HEK293T (cell line): Measurements from ENCODE around the gene PPL.
"Not testable (repeated sequence)": the region's sequence is repeated elsewhere in the genome, so short reads cannot be mapped to it uniquely, and the experiment has no call there.

Experiments used
- CTCF ChIA-PET: fragments of 350-600 bp; formaldehyde crosslinking; extraction: SDS; loops from one replicate; lab custom pipeline; 2021; ENCODE audit warnings: antibody characterized with exemption, inconsistent platforms; lab: Yijun Ruan, JAX
- POLR2A ChIA-PET: fragments of 350-600 bp; formaldehyde crosslinking; extraction: SDS; loops from one replicate; lab custom pipeline; 2020; ENCODE audit warnings: antibody characterized with exemption, inconsistent platforms; lab: Yijun Ruan, JAX
- DNase-seq: peaks from one replicate; pipeline ENCODE4 v3.0.0; 2012; ENCODE audit warnings: mixed read lengths; ENCODE audit errors: extremely low spot score
- ARNT ChIP-seq: fragments of 450-650 bp; IDR thresholded peaks from 2 replicates; pipeline ENCODE4 v1.6.1; 2017; ENCODE audit warnings: mild to moderate bottlenecking
- BHLHE40 ChIP-seq: fragments of 450-650 bp; IDR thresholded peaks from 2 replicates; pipeline ENCODE4 v1.6.1; 2016; ENCODE audit warnings: mild to moderate bottlenecking, moderate library complexity, borderline replicate concordance
- CTBP1 ChIP-seq: fragments of 450-650 bp; IDR thresholded peaks from 2 replicates; pipeline ENCODE4 v1.6.1; 2016; ENCODE audit warnings: borderline replicate concordance
- ELF4 ChIP-seq: fragments of 450-650 bp; IDR thresholded peaks from 2 replicates; pipeline ENCODE4 v1.6.1; 2017; ENCODE audit warnings: antibody characterized with exemption
- FOXA1 ChIP-seq: fragments of 450-650 bp; IDR thresholded peaks from 2 replicates; pipeline ENCODE4 v1.6.1; 2016; ENCODE audit warnings: mild to moderate bottlenecking
- FOXK2 ChIP-seq: fragments of 450-650 bp; IDR thresholded peaks from 2 replicates; pipeline ENCODE4 v1.6.1; 2016; ENCODE audit warnings: mild to moderate bottlenecking
- FOXM1 ChIP-seq: fragments of 450-650 bp; IDR thresholded peaks from 2 replicates; pipeline ENCODE4 v1.6.1; 2017; ENCODE audit warnings: mild to moderate bottlenecking, borderline replicate concordance
- HDGF ChIP-seq: fragments of 450-650 bp; IDR thresholded peaks from 2 replicates; pipeline ENCODE4 v1.6.1; 2017; ENCODE audit warnings: antibody characterized with exemption, borderline replicate concordance
- L3MBTL2 ChIP-seq: fragments of 450-650 bp; conservative IDR thresholded peaks from 2 replicates; pipeline ENCODE4 v1.6.1; 2016; ENCODE audit warnings: mild to moderate bottlenecking
- LEF1 ChIP-seq: fragments of 450-650 bp; IDR thresholded peaks from 2 replicates; pipeline ENCODE4 v1.6.1; 2017; ENCODE audit warnings: mild to moderate bottlenecking, borderline replicate concordance
- NFRKB ChIP-seq: fragments of 450-650 bp; IDR thresholded peaks from 2 replicates; pipeline ENCODE4 v1.6.1; 2016; ENCODE audit warnings: mild to moderate bottlenecking, moderate library complexity
- SP1 ChIP-seq: fragments of 450-650 bp; IDR thresholded peaks from 2 replicates; pipeline ENCODE4 v1.6.1; 2017
- SUZ12 ChIP-seq: fragments of 450-650 bp; IDR thresholded peaks from 2 replicates; pipeline ENCODE4 v1.6.1; 2016; ENCODE audit warnings: mild to moderate bottlenecking
- TARDBP ChIP-seq: fragments of 450-650 bp; IDR thresholded peaks from 2 replicates; pipeline ENCODE4 v1.6.1; 2016
- ZNF384 ChIP-seq: fragments of 450-650 bp; IDR thresholded peaks from 2 replicates; pipeline ENCODE4 v1.6.1; 2016
- TF ChIP-seq, protein P1 (sequence below): fragments of 450-650 bp; IDR thresholded peaks from 2 replicates; pipeline ENCODE4 v1.6.1; 2016

The PPL gene

GRCh38 chr16:4970010-4970409 lies 33.1 kb upstream of the PPL start:
- POLR2A ChIA-PET: no interaction called here
- CTCF ChIA-PET: no interaction called here
- no peak for TF ChIP-seq L3MBTL2
- TF ChIP-seq FOXA1: no peak
- no peak for TF ChIP-seq HDGF
- no peak for TF ChIP-seq LEF1
- TF ChIP-seq TARDBP: no peak
- TF ChIP-seq, protein P1, sequence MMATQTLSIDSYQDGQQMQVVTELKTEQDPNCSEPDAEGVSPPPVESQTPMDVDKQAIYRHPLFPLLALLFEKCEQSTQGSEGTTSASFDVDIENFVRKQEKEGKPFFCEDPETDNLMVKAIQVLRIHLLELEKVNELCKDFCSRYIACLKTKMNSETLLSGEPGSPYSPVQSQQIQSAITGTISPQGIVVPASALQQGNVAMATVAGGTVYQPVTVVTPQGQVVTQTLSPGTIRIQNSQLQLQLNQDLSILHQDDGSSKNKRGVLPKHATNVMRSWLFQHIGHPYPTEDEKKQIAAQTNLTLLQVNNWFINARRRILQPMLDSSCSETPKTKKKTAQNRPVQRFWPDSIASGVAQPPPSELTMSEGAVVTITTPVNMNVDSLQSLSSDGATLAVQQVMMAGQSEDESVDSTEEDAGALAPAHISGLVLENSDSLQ: no peak
- no peak for TF ChIP-seq NFRKB
- TF ChIP-seq ELF4: no peak
- no peak for TF ChIP-seq ARNT
- no peak for DNase-seq

DNA sequence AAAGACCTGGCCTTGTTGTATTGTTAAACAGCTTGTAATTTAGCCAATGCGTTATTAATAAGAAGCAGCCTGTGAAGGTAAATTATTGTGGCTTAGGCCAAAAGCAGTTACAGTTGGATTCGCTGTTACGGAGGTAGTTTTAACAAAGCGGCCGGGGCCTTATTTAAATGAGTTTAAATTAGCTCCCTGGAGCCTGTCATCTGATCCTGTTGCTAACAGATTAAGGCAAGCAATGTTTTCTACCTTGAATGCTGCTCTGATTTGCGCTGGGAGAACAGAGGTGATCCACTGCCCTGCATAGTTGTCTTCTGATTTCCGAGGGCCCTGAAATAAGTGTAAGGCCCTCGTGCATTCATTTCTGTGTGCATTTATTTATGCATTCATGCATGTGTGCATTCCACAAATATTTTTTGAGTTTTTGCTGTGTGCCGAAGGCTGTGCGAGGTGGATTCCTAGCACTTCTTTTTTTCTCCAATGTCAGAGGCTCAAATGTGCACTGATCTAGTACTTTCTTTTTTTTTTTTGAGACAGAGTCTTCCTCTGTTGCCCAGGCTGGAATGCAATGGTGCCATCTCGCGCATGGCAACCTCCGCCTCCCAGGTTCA lies 32.0 kb upstream of the PPL start:
- no peak for TF ChIP-seq FOXA1
- TF ChIP-seq ZNF384: no peak
- TF ChIP-seq NFRKB: no peak
- TF ChIP-seq ARNT: no peak
- no peak for TF ChIP-seq FOXM1
- TF ChIP-seq LEF1: no peak
- TF ChIP-seq FOXK2: no peak
- TF ChIP-seq TARDBP: no peak
- ChIA-PET CTCF (no interaction called here), POLR2A (interaction anchor here (0.8 to 1.5 kb wide), 2 partner anchors 11 to 121 kb away, joined by 3 to 4 read pairs; partner anchors contain the start of gene SEC14L5)
- DNase-seq: no peak

- CTCF ChIA-PET, DNase-seq: not testable (repeated sequence)
- POLR2A ChIA-PET: interaction anchor here (0.8 to 1.5 kb wide), 2 partner anchors 11 to 120 kb away, joined by 3 to 4 read pairs; partner anchors contain the start of gene SEC14L5
Measured at GRCh38 chr16:4968278-4968677, 31.3 kb upstream of the PPL start.

DNA sequence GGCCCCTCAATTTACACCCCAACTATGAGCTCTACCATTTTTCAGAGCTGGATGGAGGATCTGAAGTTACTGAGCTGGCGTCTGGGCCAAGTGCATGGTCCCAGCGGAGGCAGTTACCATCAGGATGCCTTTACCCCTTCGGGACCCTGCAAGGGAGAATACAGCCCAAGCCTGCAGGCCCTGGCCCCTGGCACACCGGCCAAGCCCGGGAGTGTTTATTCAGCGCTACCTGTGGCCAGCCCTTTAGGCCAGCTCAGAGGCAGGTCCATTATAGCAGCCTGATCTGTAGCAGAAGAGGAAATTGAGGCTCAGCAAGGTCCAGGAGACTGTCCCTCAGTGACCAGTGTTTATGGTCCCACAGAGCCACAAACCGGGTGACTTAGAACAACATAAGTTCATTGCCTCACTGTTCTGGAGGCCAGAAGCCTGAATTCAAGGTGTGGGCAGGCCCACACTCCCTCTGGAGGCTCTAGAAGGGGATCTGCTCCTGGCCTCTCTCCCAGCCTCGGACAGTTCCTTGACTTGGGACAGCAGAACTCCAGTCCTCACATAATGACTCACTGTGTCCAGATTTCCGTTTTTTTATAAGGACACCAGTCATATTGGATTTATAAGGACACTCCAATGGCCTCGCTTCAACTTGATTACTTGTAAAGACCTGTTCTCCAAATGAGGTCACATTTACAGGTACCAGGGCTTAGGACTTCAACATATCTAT lies 29.9 kb upstream of the PPL start:
- no peak for DNase-seq
- POLR2A ChIA-PET: no interaction called here
- CTCF ChIA-PET: no interaction called here
- no peak for TF ChIP-seq FOXA1
- no peak for TF ChIP-seq LEF1
- no peak for TF ChIP-seq HDGF
- TF ChIP-seq ARNT: no peak
- no peak for TF ChIP-seq L3MBTL2
- no peak for TF ChIP-seq SP1
- TF ChIP-seq, protein P1: no peak
- TF ChIP-seq FOXM1: no peak
- TF ChIP-seq SUZ12: no peak
- TF ChIP-seq TARDBP: no peak
- no peak for TF ChIP-seq ZNF384
- TF ChIP-seq NFRKB: no peak
- no peak for TF ChIP-seq CTBP1
- TF ChIP-seq FOXK2: no peak
- no peak for TF ChIP-seq BHLHE40
- TF ChIP-seq ELF4: no peak

DNA sequence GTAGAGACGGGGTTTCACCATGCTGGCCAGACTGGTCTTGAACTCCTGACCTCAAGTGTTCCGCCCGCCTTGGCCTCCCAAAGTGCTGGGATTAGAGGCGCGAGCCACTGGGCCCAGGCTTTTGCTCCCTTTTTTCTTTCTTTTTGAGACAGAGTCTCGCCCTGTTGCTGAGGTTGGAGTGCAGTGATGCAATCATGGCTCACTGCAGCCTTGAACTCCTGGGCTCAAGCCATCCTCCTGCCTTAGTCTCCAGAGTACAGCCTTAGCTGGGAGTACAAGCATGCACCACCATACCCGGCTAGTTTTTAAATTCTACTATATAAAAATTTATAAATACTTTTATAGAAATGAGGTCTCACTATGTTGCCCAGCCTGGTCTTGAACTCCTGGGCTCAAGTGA lies 26.6 kb upstream of the PPL start:
- DNase-seq, CTCF ChIA-PET: not testable (repeated sequence)
- POLR2A ChIA-PET: interaction anchor here (1.1 kb wide), 1 partner anchor 93 kb away, joined by 3 read pairs; no protein-coding TSS in a partner anchor

DNA sequence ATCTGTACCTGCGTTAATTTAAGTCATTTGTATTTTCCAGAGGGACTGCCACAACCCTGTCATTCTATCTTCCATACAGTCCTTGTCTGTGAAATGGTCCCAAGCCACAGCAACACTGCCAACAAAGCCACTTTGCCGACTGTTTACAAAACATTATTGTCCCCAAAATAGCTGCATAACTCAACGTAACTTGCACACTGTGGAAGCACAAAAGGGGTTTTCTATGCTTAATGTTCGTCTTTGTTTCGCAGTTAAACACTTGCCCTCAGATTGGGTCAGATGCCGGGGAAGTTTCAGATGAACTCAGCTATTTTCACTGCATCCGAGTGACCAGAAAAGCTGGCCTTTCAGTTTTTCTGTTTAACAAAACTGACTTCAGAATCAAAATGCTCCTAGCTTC lies 25.8 kb upstream of the PPL start:
- CTCF ChIA-PET: interaction anchor here (0.6 kb wide), 1 partner anchor 638 kb away, joined by 3 read pairs; no protein-coding TSS in a partner anchor
- POLR2A ChIA-PET: interaction anchor here (1.1 kb wide), 1 partner anchor 93 kb away, joined by 3 read pairs; no protein-coding TSS in a partner anchor
- DNase-seq: no peak
- TF ChIP-seq LEF1: no peak
- no peak for TF ChIP-seq FOXM1
- no peak for TF ChIP-seq BHLHE40
- no peak for TF ChIP-seq L3MBTL2
- TF ChIP-seq, protein P1: no peak
- TF ChIP-seq FOXK2: no peak
- no peak for TF ChIP-seq NFRKB
- TF ChIP-seq SUZ12: no peak
- TF ChIP-seq ZNF384: no peak
- TF ChIP-seq TARDBP: no peak

- ChIA-PET POLR2A (interaction anchor here (0.8 kb wide), 1 partner anchor 17 kb away, joined by 3 read pairs; no protein-coding TSS in a partner anchor), CTCF (no interaction called here)
Measured at GRCh38 chr16:4960579-4960978, 23.6 kb upstream of the PPL start.

More at GRCh38 chr16:4960579-4960978, 23.6 kb upstream of the PPL start:
- DNase-seq: no peak
- TF ChIP-seq, protein P1: no peak
- no peak for TF ChIP-seq SP1
- TF ChIP-seq NFRKB: no peak
- TF ChIP-seq ZNF384: no peak
- no peak for TF ChIP-seq FOXA1
- no peak for TF ChIP-seq BHLHE40
- no peak for TF ChIP-seq HDGF
- TF ChIP-seq ARNT: no peak
- no peak for TF ChIP-seq TARDBP
- TF ChIP-seq ELF4: no peak
- TF ChIP-seq FOXK2: no peak
- TF ChIP-seq LEF1: no peak
- TF ChIP-seq FOXM1: no peak
- no peak for TF ChIP-seq CTBP1
- TF ChIP-seq L3MBTL2: no peak
- no peak for TF ChIP-seq SUZ12
